K562 (cell line): ENCODE measurements around the gene GLIS2. TPM values are rescaled to one million over a fixed set of nuclear protein-coding genes. Genes with fewer than 3 reads are reported as not detected.

ENCODE experiments used
- ADNP ChIP-seq: fragments of 200-800 bp; sonication (Bioruptor generic); IDR thresholded peaks from 2 replicates; pipeline ENCODE4 v1.6.1; 2016; ENCODE audit warnings: missing genetic modification characterization, missing compliant biosample characterization
- BCOR ChIP-seq: fragments of 450-650 bp; IDR thresholded peaks from 2 replicates; pipeline ENCODE4 v1.6.1; 2016
- GATAD2B ChIP-seq: fragments of 450-650 bp; IDR thresholded peaks from 2 replicates; pipeline ENCODE4 v1.6.1; 2017; ENCODE audit warnings: mild to moderate bottlenecking, borderline replicate concordance
- JUND ChIP-seq, 2 experiments: IDR thresholded peaks; 2 replicates in 1 of 2; 3 replicates in 1 of 2; pipeline ENCODE4 v1.6.1; 2011; ENCODE audit warnings: borderline replicate concordance in 2 of 2, low read depth in 2 of 2, low read length in 2 of 2, improper control_type of control experiment in 1 of 2, missing biosample characterization in 1 of 2, missing genetic modification characterization in 1 of 2, missing genetic modification reagents in 1 of 2
- NCOA1 ChIP-seq: fragments of 450-650 bp; IDR thresholded peaks from 2 replicates; pipeline ENCODE4 v1.6.1; 2016; ENCODE audit warnings: low read depth
- RCOR1 ChIP-seq, 2 experiments: IDR thresholded peaks; 2 replicates each; pipeline ENCODE4 v1.6.1; 2012; ENCODE audit warnings: low read depth in 2 of 2, low read length in 2 of 2, borderline replicate concordance in 1 of 2, improper control_type of control experiment in 1 of 2
- SMAD4 ChIP-seq: fragments of 250-450 bp; sonication (Bioruptor Pico); conservative IDR thresholded peaks from 2 replicates; pipeline ENCODE4 v1.8.0; 2021; ENCODE audit warnings: inconsistent platforms, mild to moderate bottlenecking, moderate library complexity
- ZNF57 ChIP-seq: fragments of 450-650 bp; formaldehyde crosslinking; IDR thresholded peaks from 2 replicates; pipeline ENCODE4 v1.4.0; 2020; ENCODE audit warnings: mild to moderate bottlenecking, moderate library complexity
- polyA plus RNA-seq, 8 experiments: library from polyadenylated mRNA; depleted of rRNA in 4 of 8; stranded (reverse) in 5 of 8; unstranded in 3 of 8; fragments of >200 nt; fragmentation: Nextera tagmentation in 2 of 8; fragmentation: Illumina TruSeq in 1 of 8; extraction: Ambion mirVana in 2 of 8; extraction: Trizol in 1 of 8; gene quantifications; 2 replicates each; pipeline versions ENCODE4 v1.2.1 to v1.2.3, GENCODE V29; 2011 to 2014; ENCODE audit warnings: inconsistent platforms in 1 of 8, missing spikeins in 1 of 8
- total RNA-seq, 7 experiments: library from RNA; depleted of rRNA in 6 of 7; stranded (reverse); fragments of >200 nt in 6 of 7; fragmentation: Illumina TruSeq in 2 of 7; extraction: Trizol in 2 of 7; gene quantifications; 2 replicates each; pipeline versions ENCODE4 v1.2.1 to v1.2.3, GENCODE V29; 2011 to 2021; ENCODE audit warnings: low replicate concordance in 1 of 7
- TF ChIP-seq, protein P1 (sequence below), 2 experiments: fragments of 450-650 bp; formaldehyde crosslinking in 1 of 2; IDR thresholded peaks; 2 replicates each; pipeline versions ENCODE4 v1.4.0 to v1.6.1; 2014 to 2020; ENCODE audit warnings: mild to moderate bottlenecking in 2 of 2, borderline replicate concordance in 1 of 2, low read depth in 1 of 2
- TF ChIP-seq, protein P2 (sequence below): IDR thresholded peaks from 2 replicates; pipeline ENCODE4 v1.6.1; 2011; ENCODE audit warnings: borderline replicate concordance, low read depth, mild to moderate bottlenecking, moderate library complexity, low read length; ENCODE audit not compliant: insufficient read depth, poor library complexity, severe bottlenecking
- TF ChIP-seq, protein P3 (sequence below): sonication (generic); formaldehyde crosslinking; IDR thresholded peaks from 2 replicates; pipeline ENCODE4 v1.8.1; 2022; ENCODE audit warnings: missing genetic modification reagents
- TF ChIP-seq, protein P4 (sequence below): fragments of 450-650 bp; formaldehyde crosslinking; IDR thresholded peaks from 2 replicates; pipeline ENCODE4 v1.4.0; 2022; ENCODE audit warnings: mild to moderate bottlenecking, moderate library complexity

GLIS2 gene
- total and polyA plus RNA-seq, 9 of the 15 experiments (the other 6 are each of a cell fraction or from before 2014, with no cell fraction given) = 0.10 to 9.0 (median 0.57) TPM

DNA sequence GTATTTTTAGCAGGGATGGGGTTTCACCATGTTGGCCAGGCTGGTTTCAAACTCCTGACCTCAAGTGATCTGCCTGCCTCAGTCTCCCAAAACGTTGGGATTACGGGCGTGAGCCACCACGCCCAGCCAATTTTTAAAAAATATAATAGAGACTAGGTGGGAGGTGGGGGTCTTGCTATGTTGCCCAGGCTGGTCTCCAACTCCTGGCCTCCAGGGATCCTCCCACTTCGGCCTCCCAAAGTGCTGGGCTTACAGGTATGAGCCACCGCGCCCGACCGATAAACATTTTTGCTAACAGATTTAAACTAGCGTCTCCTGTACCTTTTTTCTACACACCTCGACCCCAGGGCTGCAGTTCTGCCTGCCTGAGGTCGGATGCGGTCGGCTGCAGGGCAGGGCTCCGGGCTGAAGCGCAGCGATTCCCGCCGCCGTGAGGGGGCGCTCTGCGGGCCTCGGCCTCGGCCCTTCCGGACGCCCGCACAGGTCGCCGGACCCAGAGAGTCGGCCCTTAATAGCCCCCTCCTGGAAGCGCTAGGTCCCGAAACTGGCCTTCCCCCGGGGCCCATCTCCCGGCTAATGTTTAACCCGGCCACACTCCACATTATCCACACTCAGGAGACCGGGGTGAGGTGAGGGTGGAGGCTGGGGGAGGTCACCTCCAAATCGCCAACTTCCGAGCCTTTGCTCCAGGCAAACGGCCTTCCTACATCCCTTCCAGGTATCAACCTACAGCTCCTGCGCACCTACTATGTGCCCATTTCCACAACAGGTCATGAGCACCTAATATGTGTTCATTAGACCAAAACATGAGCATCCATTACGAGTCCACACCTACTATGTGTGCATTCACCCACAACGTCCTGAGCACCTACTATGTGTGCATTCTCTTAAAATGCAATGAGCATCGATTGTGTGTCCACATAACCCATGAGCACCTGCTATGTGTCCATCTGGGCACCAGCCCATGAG lies 2.0 kb upstream of the GLIS2 start (continued):
- TF ChIP-seq, protein P1, sequence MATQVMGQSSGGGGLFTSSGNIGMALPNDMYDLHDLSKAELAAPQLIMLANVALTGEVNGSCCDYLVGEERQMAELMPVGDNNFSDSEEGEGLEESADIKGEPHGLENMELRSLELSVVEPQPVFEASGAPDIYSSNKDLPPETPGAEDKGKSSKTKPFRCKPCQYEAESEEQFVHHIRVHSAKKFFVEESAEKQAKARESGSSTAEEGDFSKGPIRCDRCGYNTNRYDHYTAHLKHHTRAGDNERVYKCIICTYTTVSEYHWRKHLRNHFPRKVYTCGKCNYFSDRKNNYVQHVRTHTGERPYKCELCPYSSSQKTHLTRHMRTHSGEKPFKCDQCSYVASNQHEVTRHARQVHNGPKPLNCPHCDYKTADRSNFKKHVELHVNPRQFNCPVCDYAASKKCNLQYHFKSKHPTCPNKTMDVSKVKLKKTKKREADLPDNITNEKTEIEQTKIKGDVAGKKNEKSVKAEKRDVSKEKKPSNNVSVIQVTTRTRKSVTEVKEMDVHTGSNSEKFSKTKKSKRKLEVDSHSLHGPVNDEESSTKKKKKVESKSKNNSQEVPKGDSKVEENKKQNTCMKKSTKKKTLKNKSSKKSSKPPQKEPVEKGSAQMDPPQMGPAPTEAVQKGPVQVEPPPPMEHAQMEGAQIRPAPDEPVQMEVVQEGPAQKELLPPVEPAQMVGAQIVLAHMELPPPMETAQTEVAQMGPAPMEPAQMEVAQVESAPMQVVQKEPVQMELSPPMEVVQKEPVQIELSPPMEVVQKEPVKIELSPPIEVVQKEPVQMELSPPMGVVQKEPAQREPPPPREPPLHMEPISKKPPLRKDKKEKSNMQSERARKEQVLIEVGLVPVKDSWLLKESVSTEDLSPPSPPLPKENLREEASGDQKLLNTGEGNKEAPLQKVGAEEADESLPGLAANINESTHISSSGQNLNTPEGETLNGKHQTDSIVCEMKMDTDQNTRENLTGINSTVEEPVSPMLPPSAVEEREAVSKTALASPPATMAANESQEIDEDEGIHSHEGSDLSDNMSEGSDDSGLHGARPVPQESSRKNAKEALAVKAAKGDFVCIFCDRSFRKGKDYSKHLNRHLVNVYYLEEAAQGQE (IDR thresholded peaks at IDR 0.05; ENCODE audit: borderline replicate concordance) = peak; percentile 49; the same call in 1 of the 2 replicates
- TF ChIP-seq, protein P1 (CRISPR knock-in tag; IDR thresholded peaks at IDR 0.05; ENCODE audit: low read depth) = no peak
- TF ChIP-seq ZNF57 (CRISPR knock-in tag) (no peak), JUND (IDR thresholded peaks at IDR 0.05; ENCODE audit: borderline replicate concordance, low read depth, low read length) (no peak), JUND (tag; IDR thresholded peaks at IDR 0.05; ENCODE audit: borderline replicate concordance, low read depth, low read length) (no peak), GATAD2B (0 out of 2 replicates have a peak, but pooled peaks have one; percentile 12), ADNP (tag) (peak; percentile 86), BCOR (peak; percentile 73), RCOR1 (IDR thresholded peaks at IDR 0.05; ENCODE audit: borderline replicate concordance in 1 of 2, low read depth in 2 of 2, low read length in 2 of 2) (peak in 1 of 2 experiments; percentile 30; a peak in 1 of 4 replicates), SMAD4 (0 out of 2 replicates have a peak, but pooled peaks have one; percentile 27), NCOA1 (0 out of 2 replicates have a peak, but pooled peaks have one; percentile 15)
- TF ChIP-seq, protein P2, sequence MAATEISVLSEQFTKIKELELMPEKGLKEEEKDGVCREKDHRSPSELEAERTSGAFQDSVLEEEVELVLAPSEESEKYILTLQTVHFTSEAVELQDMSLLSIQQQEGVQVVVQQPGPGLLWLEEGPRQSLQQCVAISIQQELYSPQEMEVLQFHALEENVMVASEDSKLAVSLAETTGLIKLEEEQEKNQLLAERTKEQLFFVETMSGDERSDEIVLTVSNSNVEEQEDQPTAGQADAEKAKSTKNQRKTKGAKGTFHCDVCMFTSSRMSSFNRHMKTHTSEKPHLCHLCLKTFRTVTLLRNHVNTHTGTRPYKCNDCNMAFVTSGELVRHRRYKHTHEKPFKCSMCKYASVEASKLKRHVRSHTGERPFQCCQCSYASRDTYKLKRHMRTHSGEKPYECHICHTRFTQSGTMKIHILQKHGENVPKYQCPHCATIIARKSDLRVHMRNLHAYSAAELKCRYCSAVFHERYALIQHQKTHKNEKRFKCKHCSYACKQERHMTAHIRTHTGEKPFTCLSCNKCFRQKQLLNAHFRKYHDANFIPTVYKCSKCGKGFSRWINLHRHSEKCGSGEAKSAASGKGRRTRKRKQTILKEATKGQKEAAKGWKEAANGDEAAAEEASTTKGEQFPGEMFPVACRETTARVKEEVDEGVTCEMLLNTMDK = peak; percentile 91
- TF ChIP-seq, protein P3, sequence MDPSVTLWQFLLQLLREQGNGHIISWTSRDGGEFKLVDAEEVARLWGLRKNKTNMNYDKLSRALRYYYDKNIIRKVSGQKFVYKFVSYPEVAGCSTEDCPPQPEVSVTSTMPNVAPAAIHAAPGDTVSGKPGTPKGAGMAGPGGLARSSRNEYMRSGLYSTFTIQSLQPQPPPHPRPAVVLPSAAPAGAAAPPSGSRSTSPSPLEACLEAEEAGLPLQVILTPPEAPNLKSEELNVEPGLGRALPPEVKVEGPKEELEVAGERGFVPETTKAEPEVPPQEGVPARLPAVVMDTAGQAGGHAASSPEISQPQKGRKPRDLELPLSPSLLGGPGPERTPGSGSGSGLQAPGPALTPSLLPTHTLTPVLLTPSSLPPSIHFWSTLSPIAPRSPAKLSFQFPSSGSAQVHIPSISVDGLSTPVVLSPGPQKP (CRISPR knock-in tag) = no peak
- TF ChIP-seq, protein P4, sequence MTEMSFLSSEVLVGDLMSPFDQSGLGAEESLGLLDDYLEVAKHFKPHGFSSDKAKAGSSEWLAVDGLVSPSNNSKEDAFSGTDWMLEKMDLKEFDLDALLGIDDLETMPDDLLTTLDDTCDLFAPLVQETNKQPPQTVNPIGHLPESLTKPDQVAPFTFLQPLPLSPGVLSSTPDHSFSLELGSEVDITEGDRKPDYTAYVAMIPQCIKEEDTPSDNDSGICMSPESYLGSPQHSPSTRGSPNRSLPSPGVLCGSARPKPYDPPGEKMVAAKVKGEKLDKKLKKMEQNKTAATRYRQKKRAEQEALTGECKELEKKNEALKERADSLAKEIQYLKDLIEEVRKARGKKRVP = no peak
